ENCODE results near the gene COL27A1. TPM values are rescaled to one million over a fixed set of nuclear protein-coding genes. Genes with fewer than 3 reads are reported as not detected.
A peak's percentile ranks its signal among the peaks of the same experiment; 100 is the strongest.

The COL27A1 gene
- total and polyA plus RNA-seq, 4 donors = 1.9 to 59.4 (median 45.6) TPM

- no peak for DNase-seq
These were observed 55.4 kb downstream of the COL27A1 start for GRCh38 chr9:114210691-114211276.

GRCh38 chr9:114212826-114213225 is 57.5 kb downstream of the COL27A1 start:
- Histone ChIP-seq H3K4me1 (ENCODE audit: control insufficient read depth in 1 of 2, insufficient read depth in 2 of 2, low read length in 2 of 2) (peaks cover 7 to 13% of the 10 kb centered on the region in 2 donors), H3K9me3 (ENCODE audit: control insufficient read depth, low read length) (no peaks in the 10 kb centered on the region), H3K4me3 (ENCODE audit: low read length in 2 of 2) (no peak overlapping the region), H3K27ac (ENCODE audit: low read depth in 1 of 2, low read length in 2 of 2) (no peak overlapping the region), H3K36me3 (ENCODE audit: control insufficient read depth in 1 of 2, insufficient read depth in 2 of 2, low read length in 1 of 2) (no peaks in the 10 kb centered on the region), H3K27me3 (ENCODE audit: control insufficient read depth in 1 of 2, insufficient read depth in 2 of 2, low read length in 1 of 2) (no peaks in the 10 kb centered on the region)
- no peak for DNase-seq
- ATAC-seq (ENCODE audit: low FRiP score) = no peak
- intact Hi-C loops (cut with DNase I) = loop anchor here in 1 of 2 donors (2.0 to 5.0 kb wide), 2 partner anchors 26 to 36 kb away; no protein-coding TSS in a partner anchor
- 66 to 82% methylated on average over 5 of the region's 5 CpGs for WGBS, 2 donors

More at GRCh38 chr9:114210691-114211276, 55.4 kb downstream of the COL27A1 start:
- 46 to 48% methylated on average over 15 of the region's 15 CpGs for whole genome bisulfite sequencing, 2 donors
- Histone ChIP-seq H3K36me3 (ENCODE audit: control insufficient read depth in 1 of 2, insufficient read depth in 2 of 2, low read length in 1 of 2) (no peaks in the 10 kb centered on the region), H3K27me3 (ENCODE audit: control insufficient read depth in 1 of 2, insufficient read depth in 2 of 2, low read length in 1 of 2) (no peaks in the 10 kb centered on the region), H3K4me3 (ENCODE audit: low read length in 2 of 2) (no peak overlapping the region), H3K27ac (ENCODE audit: low read depth in 1 of 2, low read length in 2 of 2) (no peak overlapping the region), H3K9me3 (ENCODE audit: control insufficient read depth, low read length) (no peaks in the 10 kb centered on the region), H3K4me1 (ENCODE audit: control insufficient read depth in 1 of 2, insufficient read depth in 2 of 2, low read length in 2 of 2) (peaks cover 7 to 14% of the 10 kb centered on the region in 2 donors)
- no peak for ATAC-seq (ENCODE audit: low FRiP score)
- intact Hi-C loops (cut with DNase I) = loop anchor here in 1 of 2 donors (5.0 kb wide), 1 partner anchor 33 kb away; no protein-coding TSS in a partner anchor

- Histone ChIP-seq H3K4me3 (ENCODE audit: low read length in 2 of 2) (no peak overlapping the region), H3K9me3 (ENCODE audit: control insufficient read depth, low read length) (no peaks in the 10 kb centered on the region), H3K27ac (ENCODE audit: low read depth in 1 of 2, low read length in 2 of 2) (peak overlapping the region; percentile 78 to 90), H3K36me3 (ENCODE audit: control insufficient read depth in 1 of 2, insufficient read depth in 2 of 2, low read length in 1 of 2) (no peaks in the 10 kb centered on the region), H3K4me1 (ENCODE audit: control insufficient read depth in 1 of 2, insufficient read depth in 2 of 2, low read length in 2 of 2) (peaks cover 7 to 13% of the 10 kb centered on the region in 2 donors), H3K27me3 (ENCODE audit: control insufficient read depth in 1 of 2, insufficient read depth in 2 of 2, low read length in 1 of 2) (no peaks in the 10 kb centered on the region)
- no peak for DNase-seq
- no peak for ATAC-seq (ENCODE audit: low FRiP score)
- 82 to 85% methylated on average over 6 of the region's 6 CpGs for WGBS, 2 donors
- intact Hi-C loops (cut with DNase I) = loop anchor here in 1 of 2 donors (2.0 to 5.0 kb wide), 2 partner anchors 25 to 36 kb away; no protein-coding TSS in a partner anchor
These were observed 58.2 kb downstream of the COL27A1 start for GRCh38 chr9:114213566-114213965.

- H3K4me3 ChIP-seq (ENCODE audit: low read length in 2 of 2) = no peak overlapping the region
- peak; percentile 46 for ATAC-seq (ENCODE audit: low FRiP score)
- peak; percentile 89 to 92 for DNase-seq
- H3K4me1 ChIP-seq (ENCODE audit: control insufficient read depth in 1 of 2, insufficient read depth in 2 of 2, low read length in 2 of 2) = peaks cover 7 to 13% of the 10 kb centered on the region in 2 donors
- H3K36me3 ChIP-seq (ENCODE audit: control insufficient read depth in 1 of 2, insufficient read depth in 2 of 2, low read length in 1 of 2) = no peaks in the 10 kb centered on the region
- WGBS, 2 donors = 8 to 9% methylated on average over 6 of the region's 6 CpGs
- peak overlapping the region; percentile 78 to 90 for H3K27ac ChIP-seq (ENCODE audit: low read depth in 1 of 2, low read length in 2 of 2)
- H3K27me3 ChIP-seq (ENCODE audit: control insufficient read depth in 1 of 2, insufficient read depth in 2 of 2, low read length in 1 of 2) = no peaks in the 10 kb centered on the region
- H3K9me3 ChIP-seq (ENCODE audit: control insufficient read depth, low read length) = no peaks in the 10 kb centered on the region
- intact Hi-C loops (cut with DNase I) = loop anchor here in 1 of 2 donors (5.0 kb wide), 1 partner anchor 37 kb away; no protein-coding TSS in a partner anchor
These were observed 58.8 kb downstream of the COL27A1 start for GRCh38 chr9:114214181-114214580.

GRCh38 chr9:114214686-114215414 is 59.5 kb downstream of the COL27A1 start:
- no peaks in the 10 kb centered on the region for H3K27me3 ChIP-seq (ENCODE audit: control insufficient read depth in 1 of 2, insufficient read depth in 2 of 2, low read length in 1 of 2)
- no peak overlapping the region for H3K4me3 ChIP-seq (ENCODE audit: low read length in 2 of 2)
- DNase-seq (no peak), ATAC-seq (ENCODE audit: low FRiP score) (peak; percentile 62)
- 9 to 17% methylated on average over 7 of the region's 7 CpGs for WGBS, 2 donors
- no peaks in the 10 kb centered on the region for H3K9me3 ChIP-seq (ENCODE audit: control insufficient read depth, low read length)
- peak overlapping the region; percentile 18 to 48 for H3K27ac ChIP-seq (ENCODE audit: low read depth in 1 of 2, low read length in 2 of 2)
- intact Hi-C loops (cut with DNase I) = loop anchor here in 1 of 2 donors (5.0 kb wide), 1 partner anchor 38 kb away; no protein-coding TSS in a partner anchor
- no peaks in the 10 kb centered on the region for H3K36me3 ChIP-seq (ENCODE audit: control insufficient read depth in 1 of 2, insufficient read depth in 2 of 2, low read length in 1 of 2)
- peaks cover 7 to 13% of the 10 kb centered on the region in 2 donors for H3K4me1 ChIP-seq (ENCODE audit: control insufficient read depth in 1 of 2, insufficient read depth in 2 of 2, low read length in 2 of 2)

GRCh38 chr9:114216081-114216480 is 60.7 kb downstream of the COL27A1 start:
- intact Hi-C loops (cut with DNase I) = no loop called here
- peaks cover 7 to 13% of the 10 kb centered on the region in 2 donors for H3K4me1 ChIP-seq (ENCODE audit: control insufficient read depth in 1 of 2, insufficient read depth in 2 of 2, low read length in 2 of 2)
- H3K9me3 ChIP-seq (ENCODE audit: control insufficient read depth, low read length) = no peaks in the 10 kb centered on the region
- DNase-seq (peak; percentile 76 to 90), ATAC-seq (ENCODE audit: low FRiP score) (peak; percentile 44)
- H3K36me3 ChIP-seq (ENCODE audit: control insufficient read depth in 1 of 2, insufficient read depth in 2 of 2, low read length in 1 of 2) = no peaks in the 10 kb centered on the region
- 11 to 12% methylated on average over 7 of the region's 7 CpGs for WGBS, 2 donors
- no peaks in the 10 kb centered on the region for H3K27me3 ChIP-seq (ENCODE audit: control insufficient read depth in 1 of 2, insufficient read depth in 2 of 2, low read length in 1 of 2)
- H3K4me3 ChIP-seq (ENCODE audit: low read length in 2 of 2) = no peak overlapping the region
- H3K27ac ChIP-seq (ENCODE audit: low read depth in 1 of 2, low read length in 2 of 2) = no peak overlapping the region

GRCh38 chr9:114216976-114217375 is 61.6 kb downstream of the COL27A1 start:
- 80% methylated on average over 4 of the region's 4 CpGs for WGBS, 2 donors
- intact Hi-C loops (cut with DNase I) = no loop called here
- no peaks in the 10 kb centered on the region for H3K9me3 ChIP-seq (ENCODE audit: control insufficient read depth, low read length)
- no peaks in the 10 kb centered on the region for H3K36me3 ChIP-seq (ENCODE audit: control insufficient read depth in 1 of 2, insufficient read depth in 2 of 2, low read length in 1 of 2)
- H3K4me3 ChIP-seq (ENCODE audit: low read length in 2 of 2) = no peak overlapping the region
- H3K27ac ChIP-seq (ENCODE audit: low read depth in 1 of 2, low read length in 2 of 2) = no peak overlapping the region
- ATAC-seq (ENCODE audit: low FRiP score) = no peak
- DNase-seq = no peak
- peaks cover 7 to 13% of the 10 kb centered on the region in 2 donors for H3K4me1 ChIP-seq (ENCODE audit: control insufficient read depth in 1 of 2, insufficient read depth in 2 of 2, low read length in 2 of 2)
- no peaks in the 10 kb centered on the region for H3K27me3 ChIP-seq (ENCODE audit: control insufficient read depth in 1 of 2, insufficient read depth in 2 of 2, low read length in 1 of 2)

- H3K27ac ChIP-seq (ENCODE audit: low read depth in 1 of 2, low read length in 2 of 2) = no peak overlapping the region
- intact Hi-C loops (cut with DNase I) = no loop called here
- 87 to 89% methylated on average over 11 of the region's 11 CpGs for WGBS, 2 donors
These were observed 63.2 kb downstream of the COL27A1 start for GRCh38 chr9:114218264-114219120.

More at GRCh38 chr9:114218264-114219120, 63.2 kb downstream of the COL27A1 start:
- Histone ChIP-seq H3K9me3 (ENCODE audit: control insufficient read depth, low read length) (no peaks in the 10 kb centered on the region), H3K4me1 (ENCODE audit: control insufficient read depth in 1 of 2, insufficient read depth in 2 of 2, low read length in 2 of 2) (peaks cover 7 to 13% of the 10 kb centered on the region in 2 donors), H3K4me3 (ENCODE audit: low read length in 2 of 2) (no peak overlapping the region), H3K27me3 (ENCODE audit: control insufficient read depth in 1 of 2, insufficient read depth in 2 of 2, low read length in 1 of 2) (no peaks in the 10 kb centered on the region), H3K36me3 (ENCODE audit: control insufficient read depth in 1 of 2, insufficient read depth in 2 of 2, low read length in 1 of 2) (no peaks in the 10 kb centered on the region)
- ATAC-seq (ENCODE audit: low FRiP score) (no peak), DNase-seq (no peak)
